Osteoblast (primary cell): Measurements from ENCODE around the gene HSD11B1L. TPM values are rescaled to one million over a fixed set of nuclear protein-coding genes. Genes with fewer than 3 reads are reported as not detected.

ENCODE experiments used
- DNase-seq: peaks from one replicate; pipeline ENCODE4 v3.0.0; 2011; ENCODE audit warnings: low spot score, mixed read lengths; ENCODE audit not compliant: insufficient read length; ENCODE audit errors: missing footprints
- H2AFZ ChIP-seq: 2 replicates; pipeline ENCODE4 v1.6.0; 2011; ENCODE audit warnings: mild to moderate bottlenecking, low read length
- H3K27ac ChIP-seq: 2 replicates; pipeline ENCODE4 v1.5.1; 2011; ENCODE audit warnings: mild to moderate bottlenecking, low read depth, low read length, moderate library complexity
- H3K27me3 ChIP-seq: 2 replicates; pipeline ENCODE4 v1.6.0; 2012; ENCODE audit warnings: mild to moderate bottlenecking, control low read depth, inconsistent platforms, low read length, moderate library complexity; ENCODE audit not compliant: insufficient read depth
- H3K36me3 ChIP-seq: 2 replicates; pipeline ENCODE4 v1.5.1; 2011; ENCODE audit warnings: mild to moderate bottlenecking, low read length, control low read depth, moderate library complexity; ENCODE audit not compliant: insufficient read depth
- H3K4me1 ChIP-seq: 2 replicates; pipeline ENCODE4 v1.5.1; 2011; ENCODE audit warnings: mild to moderate bottlenecking, low read length, control low read depth, moderate library complexity; ENCODE audit not compliant: insufficient read depth
- H3K4me2 ChIP-seq: 2 replicates; pipeline ENCODE4 v1.6.0; 2011; ENCODE audit warnings: mild to moderate bottlenecking, low read length; ENCODE audit not compliant: insufficient read depth
- H3K4me3 ChIP-seq: fragments of 200-600 bp; sonication (generic); 3 replicates; pipeline ENCODE4 v1.5.1; 2012; ENCODE audit warnings: mild to moderate bottlenecking, low read length, inconsistent platforms; ENCODE audit not compliant: insufficient read depth
- H3K79me2 ChIP-seq: 2 replicates; pipeline ENCODE4 v1.6.0; 2012; ENCODE audit warnings: mild to moderate bottlenecking, low read length, control low read depth, inconsistent platforms; ENCODE audit not compliant: insufficient read depth
- H3K9me3 ChIP-seq: 2 replicates; pipeline ENCODE4 v1.5.1; 2011; ENCODE audit warnings: low read depth, low read length, control low read depth
- H4K20me1 ChIP-seq: 2 replicates; pipeline ENCODE4 v1.6.0; 2012; ENCODE audit warnings: mild to moderate bottlenecking, low read length, control low read depth; ENCODE audit not compliant: insufficient read depth
- CTCF ChIP-seq: IDR thresholded peaks from 2 replicates; pipeline ENCODE4 v1.5.1; 2011; ENCODE audit warnings: mild to moderate bottlenecking, low read depth, low read length, moderate library complexity; ENCODE audit errors: extremely low read depth
- total RNA-seq: library from RNA; depleted of rRNA; stranded (reverse); fragments of >200 nt; gene quantifications from 2 replicates; pipeline ENCODE4 v1.2.3, GENCODE V29; 2012

HSD11B1L gene
- total RNA-seq, 1 donor = 14.8 TPM

DNA sequence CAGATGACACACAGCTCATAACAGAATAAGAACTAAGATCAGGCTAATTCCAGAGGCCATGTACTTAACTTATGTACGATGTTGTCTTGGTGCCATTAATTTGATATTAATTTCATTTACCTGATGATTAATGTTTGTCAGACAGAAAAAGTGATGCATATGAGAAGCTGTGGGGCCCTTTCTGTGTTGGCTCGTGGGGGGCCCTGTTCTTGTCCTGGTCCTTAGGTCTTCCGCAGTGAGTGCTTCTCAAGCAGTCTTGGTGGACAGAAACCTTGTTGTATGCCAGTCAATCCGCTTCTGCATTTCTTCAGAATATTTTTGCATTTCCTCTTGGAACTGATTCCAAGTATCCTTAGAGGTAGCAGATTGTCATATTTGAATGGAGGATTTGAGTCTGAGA is 37.8 kb upstream of the HSD11B1L start:
- H3K27me3 ChIP-seq = no peaks in the 10 kb centered on the region
- DNase-seq = no peak
- peaks cover 66% of the 10 kb centered on the region for H3K36me3 ChIP-seq
- TF ChIP-seq CTCF = no peak
- H3K4me2 ChIP-seq = no peak overlapping the region
- H3K4me3 ChIP-seq = no peak overlapping the region
- H2AFZ ChIP-seq = no peak overlapping the region
- H3K4me1 ChIP-seq = peaks cover 3% of the 10 kb centered on the region
- peaks cover 97% of the 10 kb centered on the region for H3K79me2 ChIP-seq
- H4K20me1 ChIP-seq = peaks cover 62% of the 10 kb centered on the region
- H3K9me3 ChIP-seq = no peaks in the 10 kb centered on the region
- no peak overlapping the region for H3K27ac ChIP-seq

DNA sequence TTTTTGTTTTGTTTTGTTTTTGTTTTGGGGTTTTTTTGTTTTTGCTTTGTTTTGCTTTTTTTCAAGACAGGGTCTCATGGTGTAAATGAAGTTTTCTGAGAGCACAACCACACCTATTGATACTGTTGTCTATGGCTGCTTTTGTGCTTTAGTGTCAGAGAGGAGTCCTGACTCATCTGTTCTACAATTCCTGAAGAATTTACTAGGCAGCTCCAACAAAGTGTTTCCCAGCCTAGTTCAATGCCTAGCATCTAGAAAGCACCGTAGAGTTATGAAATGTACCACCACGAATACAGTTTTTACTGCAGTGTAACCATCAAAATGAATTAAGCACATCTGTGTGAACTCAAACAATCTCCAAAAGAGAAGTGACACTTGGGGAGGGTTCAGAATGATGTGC is 36.8 kb upstream of the HSD11B1L start:
- peaks cover 92% of the 10 kb centered on the region for H3K79me2 ChIP-seq
- H4K20me1 ChIP-seq = peaks cover 56% of the 10 kb centered on the region
- H3K4me3 ChIP-seq = no peak overlapping the region
- DNase-seq = no peak
- no peak for TF ChIP-seq CTCF
- no peak overlapping the region for H2AFZ ChIP-seq
- H3K9me3 ChIP-seq = no peaks in the 10 kb centered on the region
- peak overlapping the region; percentile 4 for H3K27ac ChIP-seq
- no peaks in the 10 kb centered on the region for H3K27me3 ChIP-seq
- H3K36me3 ChIP-seq = peaks cover 72% of the 10 kb centered on the region
- H3K4me2 ChIP-seq = no peak overlapping the region
- H3K4me1 ChIP-seq = peaks cover 3% of the 10 kb centered on the region

DNA sequence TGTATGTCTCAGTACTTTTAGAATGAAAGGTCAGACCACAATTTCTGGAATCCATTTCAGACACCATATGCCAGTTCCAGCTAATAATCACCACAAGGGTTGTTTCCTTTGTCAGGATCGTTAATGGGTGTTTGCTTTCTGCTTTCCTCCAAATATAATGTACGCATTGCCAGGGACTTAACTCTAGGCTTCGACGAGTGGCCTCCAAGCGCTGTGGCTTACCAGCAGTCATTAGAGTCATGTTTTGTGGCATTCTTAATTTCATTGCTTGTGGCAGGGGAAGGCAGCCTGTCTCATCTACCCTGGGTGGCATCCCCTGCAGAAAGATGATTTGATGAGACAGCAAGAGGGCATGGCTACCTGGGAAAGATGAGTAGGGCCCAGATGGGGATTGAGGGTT is 35.4 kb upstream of the HSD11B1L start:
- DNase-seq = no peak

DNA sequence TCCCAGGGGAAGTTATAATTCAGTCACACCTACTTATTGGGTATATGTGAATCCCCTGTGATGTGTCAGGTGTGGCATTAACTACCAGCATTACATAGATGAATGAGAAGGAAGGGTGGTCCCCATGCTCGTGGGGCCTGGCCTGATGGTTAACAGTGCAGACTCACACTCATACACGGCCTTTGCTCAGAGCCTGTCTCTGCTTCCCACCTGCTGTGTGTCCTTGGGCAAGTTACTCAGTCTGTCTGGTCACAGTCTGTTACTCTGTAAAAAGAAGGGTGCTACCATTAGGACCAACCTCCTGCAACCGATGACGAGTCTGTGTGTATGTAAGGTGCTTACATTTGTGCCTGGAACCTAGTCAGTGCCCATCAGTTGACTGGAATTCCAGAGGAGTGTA is 34.1 kb upstream of the HSD11B1L start:
- no peaks in the 10 kb centered on the region for H3K9me3 ChIP-seq

More for the DNA sequence above, 35.4 kb upstream of the HSD11B1L start:
- Histone ChIP-seq H3K36me3 (peaks cover 81% of the 10 kb centered on the region), H2AFZ (no peak overlapping the region), H3K9me3 (no peaks in the 10 kb centered on the region), H3K4me1 (peaks cover 3% of the 10 kb centered on the region), H3K27ac (no peak overlapping the region), H4K20me1 (peaks cover 51% of the 10 kb centered on the region), H3K4me2 (no peak overlapping the region), H3K79me2 (peaks cover 83% of the 10 kb centered on the region), H3K27me3 (no peaks in the 10 kb centered on the region), H3K4me3 (no peak overlapping the region)
- TF ChIP-seq CTCF = no peak

More for the DNA sequence above, 34.1 kb upstream of the HSD11B1L start:
- Histone ChIP-seq H3K27ac (no peak overlapping the region), H3K4me1 (peaks cover 3% of the 10 kb centered on the region), H2AFZ (no peak overlapping the region), H3K4me3 (no peak overlapping the region), H3K36me3 (peaks cover 85% of the 10 kb centered on the region), H3K27me3 (no peaks in the 10 kb centered on the region), H4K20me1 (peaks cover 46% of the 10 kb centered on the region), H3K79me2 (peaks cover 76% of the 10 kb centered on the region), H3K4me2 (no peak overlapping the region)
- no peak for DNase-seq
- TF ChIP-seq CTCF = no peak
